K562 (cell line): Measurements from ENCODE around the gene ZDHHC14. TPM values are rescaled to one million over a fixed set of nuclear protein-coding genes. Genes with fewer than 3 reads are reported as not detected.

ENCODE experiments used
- BRF1 ChIP-seq: IDR thresholded peaks from 3 replicates; pipeline ENCODE4 v1.6.1; 2011; ENCODE audit warnings: borderline replicate concordance, mild to moderate bottlenecking; ENCODE audit not compliant: insufficient read length; ENCODE audit errors: extremely low read depth
- CBFA2T2 ChIP-seq: fragments of 450-650 bp; conservative IDR thresholded peaks from 2 replicates; pipeline ENCODE4 v1.6.1; 2017; ENCODE audit warnings: mild to moderate bottlenecking
- CBX5 ChIP-seq: IDR thresholded peaks from 2 replicates; pipeline ENCODE4 v1.6.1; 2014; ENCODE audit warnings: low read depth, borderline replicate concordance
- FOXA1 ChIP-seq: fragments of 450-650 bp; IDR thresholded peaks from 2 replicates; pipeline ENCODE4 v1.6.1; 2016; ENCODE audit warnings: mild to moderate bottlenecking, borderline replicate concordance
- HNRNPLL ChIP-seq: fragments of 200-400 bp; formaldehyde crosslinking; IDR thresholded peaks from 2 replicates; pipeline ENCODE4 v1.6.1; 2017; ENCODE audit warnings: low read length, low read depth, mild to moderate bottlenecking; ENCODE audit not compliant: poor library complexity, severe bottlenecking
- IFI16 ChIP-seq: fragments of 250-450 bp; sonication (Bioruptor Pico); IDR thresholded peaks from 2 replicates; pipeline ENCODE4 v2.1.2; 2022; ENCODE audit warnings: mild to moderate bottlenecking, inconsistent platforms
- SNRNP70 ChIP-seq: fragments of 200-400 bp; formaldehyde crosslinking; optimal IDR thresholded peaks from 2 replicates; pipeline ENCODE3; 2017; ENCODE audit warnings: low read depth, low read length
- TEAD2 ChIP-seq: fragments of 450-650 bp; IDR thresholded peaks from 2 replicates; pipeline ENCODE4 v1.6.1; 2016; ENCODE audit warnings: missing genetic modification characterization, control low read depth, missing compliant biosample characterization
- TEAD4 ChIP-seq, 2 experiments: sonication (generic) in 1 of 2; formaldehyde crosslinking in 1 of 2; IDR thresholded peaks; 2 replicates each; pipeline versions ENCODE4 v1.6.1 to v1.8.0; 2012 to 2022; ENCODE audit warnings: borderline replicate concordance in 1 of 2, inconsistent platforms in 1 of 2, low read length in 1 of 2, mild to moderate bottlenecking in 1 of 2, missing genetic modification reagents in 1 of 2
- ZC3H4 ChIP-seq: sonication (generic); formaldehyde crosslinking; IDR thresholded peaks from 2 replicates; pipeline ENCODE4 v1.9.0; 2021; ENCODE audit warnings: missing genetic modification reagents, borderline replicate concordance
- ZFP30 ChIP-seq: fragments of 250-450 bp; sonication (Bioruptor Pico); IDR thresholded peaks from 2 replicates; pipeline ENCODE4 v1.8.0; 2022; ENCODE audit warnings: moderate library complexity, mild to moderate bottlenecking, inconsistent platforms, borderline replicate concordance
- ZFP36 ChIP-seq: fragments of 150-350 bp; IDR thresholded peaks from 2 replicates; pipeline ENCODE4 v1.6.1; 2018; ENCODE audit warnings: low read length, low read depth; ENCODE audit not compliant: partially characterized antibody
- ZNF121 ChIP-seq: sonication (generic); formaldehyde crosslinking; conservative IDR thresholded peaks from 2 replicates; pipeline ENCODE4 v1.8.0; 2022; ENCODE audit warnings: missing genetic modification reagents
- ZNF124 ChIP-seq: sonication (generic); formaldehyde crosslinking; IDR thresholded peaks from 2 replicates; pipeline ENCODE4 v1.8.1; 2022; ENCODE audit warnings: missing genetic modification reagents
- ZNF140 ChIP-seq: fragments of 250-450 bp; sonication (Bioruptor Pico); IDR thresholded peaks from 2 replicates; pipeline ENCODE4 v1.8.0; 2021; ENCODE audit warnings: moderate library complexity, mild to moderate bottlenecking, inconsistent platforms
- ZNF174 ChIP-seq: fragments of 250-450 bp; sonication (Bioruptor Pico); IDR thresholded peaks from 2 replicates; pipeline ENCODE4 v1.4.0; 2020; ENCODE audit warnings: mild to moderate bottlenecking
- ZNF212 ChIP-seq: fragments of 450-650 bp; formaldehyde crosslinking; IDR thresholded peaks from 2 replicates; pipeline ENCODE4 v1.4.0; 2020; ENCODE audit warnings: mild to moderate bottlenecking
- ZNF696 ChIP-seq: fragments of 250-450 bp; sonication (Bioruptor Pico); conservative IDR thresholded peaks from 2 replicates; pipeline ENCODE4 v1.4.0; 2020; ENCODE audit warnings: mild to moderate bottlenecking, moderate library complexity
- ZNF75A ChIP-seq: fragments of 450-650 bp; formaldehyde crosslinking; IDR thresholded peaks from 2 replicates; pipeline ENCODE4 v1.4.0; 2020; ENCODE audit warnings: mild to moderate bottlenecking
- polyA plus RNA-seq, 8 experiments: library from polyadenylated mRNA; depleted of rRNA in 4 of 8; stranded (reverse) in 5 of 8; unstranded in 3 of 8; fragments of >200 nt; fragmentation: Nextera tagmentation in 2 of 8; fragmentation: Illumina TruSeq in 1 of 8; extraction: Ambion mirVana in 2 of 8; extraction: Trizol in 1 of 8; gene quantifications; 2 replicates each; pipeline versions ENCODE4 v1.2.1 to v1.2.3, GENCODE V29; 2011 to 2014; ENCODE audit warnings: inconsistent platforms in 1 of 8, missing spikeins in 1 of 8
- total RNA-seq, 7 experiments: library from RNA; depleted of rRNA in 6 of 7; stranded (reverse); fragments of >200 nt in 6 of 7; fragmentation: Illumina TruSeq in 2 of 7; extraction: Trizol in 2 of 7; gene quantifications; 2 replicates each; pipeline versions ENCODE4 v1.2.1 to v1.2.3, GENCODE V29; 2011 to 2021; ENCODE audit warnings: low replicate concordance in 1 of 7
- TF ChIP-seq, protein P1 (sequence below): fragments of 200-800 bp; sonication (Bioruptor generic); IDR thresholded peaks from 2 replicates; pipeline ENCODE4 v1.6.1; 2017; ENCODE audit warnings: missing genetic modification characterization, missing compliant biosample characterization
- TF ChIP-seq, protein P2 (sequence below): fragments of 250-450 bp; sonication (Bioruptor Pico); IDR thresholded peaks from 2 replicates; pipeline ENCODE4 v1.4.0; 2020; ENCODE audit warnings: mild to moderate bottlenecking
- TF ChIP-seq, protein P3 (sequence below): fragments of 450-650 bp; formaldehyde crosslinking; IDR thresholded peaks from 2 replicates; pipeline ENCODE4 v1.4.0; 2022; ENCODE audit warnings: missing genetic modification characterization
- TF ChIP-seq, protein P4 (sequence below): fragments of 250-450 bp; sonication (Bioruptor Pico); IDR thresholded peaks from 2 replicates; pipeline ENCODE4 v1.5.0; 2020; ENCODE audit warnings: mild to moderate bottlenecking, borderline replicate concordance

Gene ZDHHC14
- total and polyA plus RNA-seq, 9 of the 15 experiments (the other 6 are each of a cell fraction or from before 2014, with no cell fraction given) = 0.92 to 23.1 (median 13.8) TPM

DNA sequence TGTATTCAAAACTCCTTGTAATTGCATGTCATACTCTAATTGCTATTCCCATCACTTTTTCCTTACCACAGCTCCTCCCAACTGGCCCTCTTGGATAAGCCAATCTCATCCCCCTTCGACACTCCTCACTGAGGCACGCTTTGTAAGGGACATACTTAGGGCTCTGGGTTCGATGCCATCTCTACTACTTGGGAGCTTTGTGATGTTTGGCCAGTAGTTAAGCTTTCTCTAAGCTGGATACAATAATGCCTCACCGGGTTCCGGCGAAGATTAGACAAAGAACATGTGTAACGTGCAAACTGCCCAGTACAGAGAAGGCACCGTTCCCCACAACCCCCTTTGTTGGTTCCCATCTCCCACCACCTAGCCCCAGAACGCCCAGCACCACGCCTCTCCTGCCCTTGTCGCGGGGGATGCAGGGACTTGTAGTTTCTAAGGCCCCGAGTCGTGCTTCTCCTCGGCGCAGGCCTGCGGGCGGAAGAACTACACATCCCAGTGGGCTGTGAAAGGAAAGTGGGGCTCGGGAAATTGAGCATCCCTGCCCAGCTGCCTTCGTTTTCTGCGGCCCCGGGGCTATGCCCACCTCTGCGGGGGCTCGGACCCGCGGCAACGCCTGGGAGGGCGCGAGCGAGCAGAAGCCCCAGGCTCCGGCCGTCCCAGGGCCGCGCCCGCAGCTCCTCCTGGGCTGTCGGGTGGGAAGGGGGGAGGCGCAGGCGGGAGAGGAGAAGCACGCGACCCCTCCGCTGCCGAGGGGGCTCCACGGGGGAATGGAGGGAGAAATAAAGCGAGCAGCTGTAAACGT lies 1.1 kb upstream of the ZDHHC14 start (continued):
- TF ChIP-seq ZNF124 (no peak), ZNF75A (CRISPR knock-in tag) (no peak), CBFA2T2 (no peak), SNRNP70 (no peak), ZNF212 (CRISPR knock-in tag) (no peak), ZFP30 (CRISPR knock-in tag) (no peak), ZNF696 (CRISPR knock-in tag) (no peak), FOXA1 (no peak), TEAD4 (IDR thresholded peaks at IDR 0.05; ENCODE audit: low read length) (no peak; the same call in 1 of the 2 replicates), TEAD4 (CRISPR knock-in tag; IDR thresholded peaks at IDR 0.05; ENCODE audit: borderline replicate concordance) (no peak), ZNF174 (CRISPR knock-in tag) (no peak), ZFP36 (no peak), CBX5 (no peak), BRF1 (no peak), HNRNPLL (no peak), IFI16 (CRISPR knock-in tag) (no peak), ZNF140 (CRISPR knock-in tag) (no peak), TEAD2 (tag) (no peak), ZC3H4 (CRISPR knock-in tag) (no peak), ZNF121 (CRISPR knock-in tag) (no peak)
- TF ChIP-seq, protein P1, sequence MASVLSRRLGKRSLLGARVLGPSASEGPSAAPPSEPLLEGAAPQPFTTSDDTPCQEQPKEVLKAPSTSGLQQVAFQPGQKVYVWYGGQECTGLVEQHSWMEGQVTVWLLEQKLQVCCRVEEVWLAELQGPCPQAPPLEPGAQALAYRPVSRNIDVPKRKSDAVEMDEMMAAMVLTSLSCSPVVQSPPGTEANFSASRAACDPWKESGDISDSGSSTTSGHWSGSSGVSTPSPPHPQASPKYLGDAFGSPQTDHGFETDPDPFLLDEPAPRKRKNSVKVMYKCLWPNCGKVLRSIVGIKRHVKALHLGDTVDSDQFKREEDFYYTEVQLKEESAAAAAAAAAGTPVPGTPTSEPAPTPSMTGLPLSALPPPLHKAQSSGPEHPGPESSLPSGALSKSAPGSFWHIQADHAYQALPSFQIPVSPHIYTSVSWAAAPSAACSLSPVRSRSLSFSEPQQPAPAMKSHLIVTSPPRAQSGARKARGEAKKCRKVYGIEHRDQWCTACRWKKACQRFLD (CRISPR knock-in tag) = peak; percentile 78
- TF ChIP-seq, protein P2, sequence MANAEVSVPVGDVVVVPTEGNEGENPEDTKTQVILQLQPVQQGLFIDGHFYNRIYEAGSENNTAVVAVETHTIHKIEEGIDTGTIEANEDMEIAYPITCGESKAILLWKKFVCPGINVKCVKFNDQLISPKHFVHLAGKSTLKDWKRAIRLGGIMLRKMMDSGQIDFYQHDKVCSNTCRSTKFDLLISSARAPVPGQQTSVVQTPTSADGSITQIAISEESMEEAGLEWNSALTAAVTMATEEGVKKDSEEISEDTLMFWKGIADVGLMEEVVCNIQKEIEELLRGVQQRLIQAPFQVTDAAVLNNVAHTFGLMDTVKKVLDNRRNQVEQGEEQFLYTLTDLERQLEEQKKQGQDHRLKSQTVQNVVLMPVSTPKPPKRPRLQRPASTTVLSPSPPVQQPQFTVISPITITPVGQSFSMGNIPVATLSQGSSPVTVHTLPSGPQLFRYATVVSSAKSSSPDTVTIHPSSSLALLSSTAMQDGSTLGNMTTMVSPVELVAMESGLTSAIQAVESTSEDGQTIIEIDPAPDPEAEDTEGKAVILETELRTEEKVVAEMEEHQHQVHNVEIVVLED (CRISPR knock-in tag) = no peak
- TF ChIP-seq, protein P3, sequence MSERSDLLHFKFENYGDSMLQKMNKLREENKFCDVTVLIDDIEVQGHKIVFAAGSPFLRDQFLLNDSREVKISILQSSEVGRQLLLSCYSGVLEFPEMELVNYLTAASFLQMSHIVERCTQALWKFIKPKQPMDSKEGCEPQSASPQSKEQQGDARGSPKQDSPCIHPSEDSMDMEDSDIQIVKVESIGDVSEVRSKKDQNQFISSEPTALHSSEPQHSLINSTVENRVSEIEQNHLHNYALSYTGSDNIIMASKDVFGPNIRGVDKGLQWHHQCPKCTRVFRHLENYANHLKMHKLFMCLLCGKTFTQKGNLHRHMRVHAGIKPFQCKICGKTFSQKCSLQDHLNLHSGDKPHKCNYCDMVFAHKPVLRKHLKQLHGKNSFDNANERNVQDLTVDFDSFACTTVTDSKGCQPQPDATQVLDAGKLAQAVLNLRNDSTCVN (CRISPR knock-in tag) = no peak
- TF ChIP-seq, protein P4, sequence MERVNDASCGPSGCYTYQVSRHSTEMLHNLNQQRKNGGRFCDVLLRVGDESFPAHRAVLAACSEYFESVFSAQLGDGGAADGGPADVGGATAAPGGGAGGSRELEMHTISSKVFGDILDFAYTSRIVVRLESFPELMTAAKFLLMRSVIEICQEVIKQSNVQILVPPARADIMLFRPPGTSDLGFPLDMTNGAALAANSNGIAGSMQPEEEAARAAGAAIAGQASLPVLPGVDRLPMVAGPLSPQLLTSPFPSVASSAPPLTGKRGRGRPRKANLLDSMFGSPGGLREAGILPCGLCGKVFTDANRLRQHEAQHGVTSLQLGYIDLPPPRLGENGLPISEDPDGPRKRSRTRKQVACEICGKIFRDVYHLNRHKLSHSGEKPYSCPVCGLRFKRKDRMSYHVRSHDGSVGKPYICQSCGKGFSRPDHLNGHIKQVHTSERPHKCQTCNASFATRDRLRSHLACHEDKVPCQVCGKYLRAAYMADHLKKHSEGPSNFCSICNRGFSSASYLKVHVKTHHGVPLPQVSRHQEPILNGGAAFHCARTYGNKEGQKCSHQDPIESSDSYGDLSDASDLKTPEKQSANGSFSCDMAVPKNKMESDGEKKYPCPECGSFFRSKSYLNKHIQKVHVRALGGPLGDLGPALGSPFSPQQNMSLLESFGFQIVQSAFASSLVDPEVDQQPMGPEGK (CRISPR knock-in tag) = no peak
